ENCODE measurements around the gene CAMTA1. TPM values are rescaled to one million over a fixed set of nuclear protein-coding genes. Genes with fewer than 3 reads are reported as not detected.

The CAMTA1 gene
- total RNA-seq, 1 experiment from 2014 or later = 69.5 TPM

GRCh38 chr1:7710859-7711258 lies 925.6 kb downstream of the CAMTA1 start:
- Histone ChIP-seq H3K4me3 (replicated peaks in 1 of 2; ENCODE audit: low read depth in 1 of 2, low read length in 2 of 2) (no peak overlapping the region), H3K27ac (ENCODE audit: low read depth, low read length) (no peak overlapping the region), H3K9me2 (ENCODE audit: insufficient read depth) (no peaks in the 10 kb centered on the region), H4K20me1 (ENCODE audit: insufficient read depth) (no peaks in the 10 kb centered on the region), H3K4me1 (ENCODE audit: control insufficient read depth in 1 of 2, insufficient read depth in 2 of 2, low read length in 2 of 2) (no peaks in the 10 kb centered on the region), H3K36me3 (ENCODE audit: control insufficient read depth in 1 of 2, insufficient read depth in 2 of 2, low read length in 2 of 2) (no peaks in the 10 kb centered on the region; a peak in 1 of 4 replicates), H3K4me2 (ENCODE audit: low read length) (no peak overlapping the region), H2AFZ (ENCODE audit: low read depth, low read length, poor library complexity, severe bottlenecking) (no peak overlapping the region), H3K9ac (ENCODE audit: low read length) (no peak overlapping the region), H3K9me3 (ENCODE audit: control insufficient read depth in 1 of 2, insufficient read depth in 1 of 2, low read depth in 1 of 2, low read length in 2 of 2) (no peaks in the 10 kb centered on the region), H3K79me2 (ENCODE audit: insufficient read depth, low read length) (peaks cover 6% of the 10 kb centered on the region; the same call in 1 of the 2 replicates), H3K27me3 (ENCODE audit: insufficient read depth, low read length) (no peaks in the 10 kb centered on the region)
- DNase-seq (ENCODE audit: low read depth, low spot score) (no peak), ATAC-seq (no peak)
- BruUV-seq (replicated peaks) = no TSS peak
- ChIA-PET RAD21 (ENCODE audit: low non-redundant PET in 1 of 2, low total read pairs in 2 of 2, uncharacterized antibody in 2 of 2, unreplicated experiment in 2 of 2) (no interaction called here), POLR2A (no interaction called here), CTCF (no interaction called here)
- intact Hi-C loops (cut with micrococcal nuclease) = no loop called here
- TF ChIP-seq REST (IDR thresholded peaks at IDR 0.05; ENCODE audit: low read depth) (no peak), RAD21 (IDR thresholded peaks at IDR 0.05; ENCODE audit: low read depth) (no peak), ELF1 (IDR thresholded peaks at IDR 0.05; ENCODE audit: borderline replicate concordance, low read depth) (no peak), POLR2AphosphoS5 (IDR thresholded peaks at IDR 0.05; ENCODE audit: low read depth, low read length) (no peak), CBX3 (IDR thresholded peaks at IDR 0.05; ENCODE audit: low read depth) (no peak), ZFX (IDR thresholded peaks at IDR 0.05) (no peak), YY1 (IDR thresholded peaks at IDR 0.05; ENCODE audit: extremely low read depth, insufficient replicate concordance, low read depth, low read length) (no peak), MAX (IDR thresholded peaks at IDR 0.05) (no peak), CTCF (IDR thresholded peaks at IDR 0.05 in 2 of 3, conservative IDR thresholded peaks at IDR 0.05 in 1 of 3; ENCODE audit: borderline replicate concordance in 1 of 3, insufficient read depth in 1 of 3, low read depth in 2 of 3, low read length in 2 of 3) (no peak), EZH2phosphoT487 (IDR thresholded peaks at IDR 0.05; ENCODE audit: borderline replicate concordance) (no peak), FOSL1 (IDR thresholded peaks at IDR 0.05; ENCODE audit: low read depth) (no peak), SP1 (IDR thresholded peaks at IDR 0.05; ENCODE audit: low read depth) (no peak), ZNF274 (IDR thresholded peaks at IDR 0.05; ENCODE audit: low read depth, low read length) (no peak), CEBPB (IDR thresholded peaks at IDR 0.05; ENCODE audit: low read depth) (no peak), ATF3 (IDR thresholded peaks at IDR 0.05) (no peak)

Data from HCT116 (cell line).